OCI-LY1 (cell line): ENCODE measurements around the gene RPS6KL1.

ENCODE experiments used
- H2AFZ ChIP-seq: fragments of 200-600 bp; sonication (generic), shearing (Covaris generic); 2 replicates; pipeline ENCODE4 v1.6.0; 2014; ENCODE audit warnings: antibody characterized with exemption, mild to moderate bottlenecking, low read length
- H3F3A ChIP-seq: fragments of 200-600 bp; sonication (generic), shearing (Covaris generic); 2 replicates; pipeline ENCODE4 v1.6.0; 2014; ENCODE audit warnings: mild to moderate bottlenecking, antibody characterized with exemption, low read length, moderate library complexity; ENCODE audit not compliant: insufficient read depth
- H3K27ac ChIP-seq: fragments of 200-600 bp; sonication (generic); 2 replicates; pipeline ENCODE4 v1.5.1; 2014; ENCODE audit warnings: low read length, mixed run types, mild to moderate bottlenecking, low read depth; ENCODE audit not compliant: poor library complexity, severe bottlenecking
- H3K27me3 ChIP-seq: fragments of 200-600 bp; sonication (generic); 2 replicates; pipeline ENCODE4 v1.6.0; 2014; ENCODE audit warnings: antibody characterized with exemption, mild to moderate bottlenecking, low read length, moderate library complexity; ENCODE audit not compliant: insufficient read depth
- H3K36me3 ChIP-seq: fragments of 200-600 bp; sonication (generic); 2 replicates; pipeline ENCODE4 v1.6.1; 2014; ENCODE audit warnings: mild to moderate bottlenecking, antibody characterized with exemption, low read length, moderate library complexity, mixed read lengths; ENCODE audit not compliant: insufficient read depth
- H3K4me1 ChIP-seq: fragments of 200-600 bp; sonication (generic); 2 replicates; pipeline ENCODE4 v1.5.1; 2014; ENCODE audit warnings: mild to moderate bottlenecking, low read length, moderate library complexity; ENCODE audit not compliant: insufficient read depth, severe bottlenecking
- H3K4me2 ChIP-seq: fragments of 200-600 bp; sonication (generic), shearing (Covaris generic); 2 replicates; pipeline ENCODE4 v1.6.1; 2014; ENCODE audit warnings: low read length
- H3K4me3 ChIP-seq: fragments of 200-600 bp; sonication (generic); 2 replicates; pipeline ENCODE4 v1.5.1; 2014; ENCODE audit warnings: low read length, low read depth, mild to moderate bottlenecking, mixed read lengths; ENCODE audit not compliant: poor library complexity, severe bottlenecking
- H3K79me2 ChIP-seq: fragments of 200-600 bp; shearing (Covaris generic); 2 replicates; pipeline ENCODE4 v1.6.1; 2016; ENCODE audit warnings: mixed run types, low read length, mixed read lengths; ENCODE audit not compliant: insufficient read depth
- H3K9ac ChIP-seq: fragments of 200-600 bp; sonication (generic), shearing (Covaris generic); 2 replicates; pipeline ENCODE4 v1.6.1; 2014; ENCODE audit warnings: mild to moderate bottlenecking, low read length, mixed read lengths
- H3K9me2 ChIP-seq: fragments of 200-600 bp; sonication (generic), shearing (Covaris generic); 2 replicates; pipeline ENCODE4 v1.6.1; 2014; ENCODE audit warnings: low read depth, mild to moderate bottlenecking, low read length, mixed read lengths
- H3K9me3 ChIP-seq: fragments of 200-600 bp; shearing (Covaris generic); 2 replicates; pipeline ENCODE4 v1.6.1; 2014; ENCODE audit warnings: low read length, mixed read lengths
- H4K20me1 ChIP-seq: fragments of 200-600 bp; sonication (generic), shearing (Covaris generic); 2 replicates; pipeline ENCODE4 v1.6.0; 2016; ENCODE audit warnings: mild to moderate bottlenecking, low read length; ENCODE audit not compliant: insufficient read depth
- EZH2 ChIP-seq: fragments of 200-600 bp; sonication (generic), shearing (Covaris generic); IDR thresholded peaks from 2 replicates; pipeline ENCODE4 v1.8.0; 2017; ENCODE audit warnings: borderline replicate concordance, mixed run types, mild to moderate bottlenecking, antibody characterized with exemption, low read length, moderate library complexity, mixed read lengths
- TF ChIP-seq, protein P1 (sequence below): fragments of 200-600 bp; sonication (generic), shearing (Covaris generic); IDR thresholded peaks from 2 replicates; pipeline ENCODE4 v1.5.1; 2017; ENCODE audit warnings: mild to moderate bottlenecking, antibody characterized with exemption, low read length, moderate library complexity, mixed read lengths

The RPS6KL1 gene

DNA sequence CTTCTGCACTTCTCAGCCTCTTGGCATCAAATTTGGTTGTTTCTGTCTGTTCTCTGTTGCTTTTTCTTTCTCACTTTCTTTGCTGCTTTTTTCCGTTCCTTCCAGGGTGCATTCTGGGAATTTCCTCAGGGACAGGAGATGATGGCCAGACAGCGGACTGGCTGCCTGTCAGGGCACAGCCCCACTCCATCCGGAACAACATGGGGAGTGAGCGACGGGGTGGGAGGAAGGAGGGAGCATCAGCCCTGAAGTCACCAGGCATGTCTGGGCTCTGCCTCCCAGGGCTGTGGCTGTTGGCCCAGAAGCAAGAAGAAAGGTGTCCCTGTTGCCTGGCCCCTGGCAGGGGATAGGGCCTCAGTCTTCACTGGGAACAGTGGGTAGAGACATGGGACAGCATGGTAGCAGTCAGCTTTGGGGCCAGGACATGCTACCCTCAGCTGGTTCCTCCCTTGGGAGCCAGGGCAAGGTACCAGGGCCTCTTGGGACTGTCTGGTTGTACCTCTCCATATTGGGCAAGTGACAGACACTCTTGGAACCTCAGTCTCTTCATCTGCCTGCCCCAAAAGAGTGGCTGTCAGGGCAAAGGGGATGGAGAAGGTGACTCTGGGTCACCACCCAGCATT is 23.7 kb upstream of the RPS6KL1 start:
- Histone ChIP-seq H3K27ac (no peak overlapping the region), H3F3A (no peaks in the 10 kb centered on the region), H3K4me1 (peaks cover 30% of the 10 kb centered on the region), H3K9me3 (no peaks in the 10 kb centered on the region), H3K36me3 (no peaks in the 10 kb centered on the region), H3K9me2 (no peaks in the 10 kb centered on the region), H3K9ac (no peak overlapping the region), H3K79me2 (no peaks in the 10 kb centered on the region), H2AFZ (no peak overlapping the region), H4K20me1 (no peaks in the 10 kb centered on the region), H3K4me3 (no peak overlapping the region), H3K27me3 (no peaks in the 10 kb centered on the region), H3K4me2 (peak overlapping the region; percentile 49; the same call in 1 of the 2 replicates)
- TF ChIP-seq EZH2: no peak
- TF ChIP-seq, protein P1, sequence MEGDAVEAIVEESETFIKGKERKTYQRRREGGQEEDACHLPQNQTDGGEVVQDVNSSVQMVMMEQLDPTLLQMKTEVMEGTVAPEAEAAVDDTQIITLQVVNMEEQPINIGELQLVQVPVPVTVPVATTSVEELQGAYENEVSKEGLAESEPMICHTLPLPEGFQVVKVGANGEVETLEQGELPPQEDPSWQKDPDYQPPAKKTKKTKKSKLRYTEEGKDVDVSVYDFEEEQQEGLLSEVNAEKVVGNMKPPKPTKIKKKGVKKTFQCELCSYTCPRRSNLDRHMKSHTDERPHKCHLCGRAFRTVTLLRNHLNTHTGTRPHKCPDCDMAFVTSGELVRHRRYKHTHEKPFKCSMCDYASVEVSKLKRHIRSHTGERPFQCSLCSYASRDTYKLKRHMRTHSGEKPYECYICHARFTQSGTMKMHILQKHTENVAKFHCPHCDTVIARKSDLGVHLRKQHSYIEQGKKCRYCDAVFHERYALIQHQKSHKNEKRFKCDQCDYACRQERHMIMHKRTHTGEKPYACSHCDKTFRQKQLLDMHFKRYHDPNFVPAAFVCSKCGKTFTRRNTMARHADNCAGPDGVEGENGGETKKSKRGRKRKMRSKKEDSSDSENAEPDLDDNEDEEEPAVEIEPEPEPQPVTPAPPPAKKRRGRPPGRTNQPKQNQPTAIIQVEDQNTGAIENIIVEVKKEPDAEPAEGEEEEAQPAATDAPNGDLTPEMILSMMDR: no peak; the same call in 1 of the 2 replicates

DNA sequence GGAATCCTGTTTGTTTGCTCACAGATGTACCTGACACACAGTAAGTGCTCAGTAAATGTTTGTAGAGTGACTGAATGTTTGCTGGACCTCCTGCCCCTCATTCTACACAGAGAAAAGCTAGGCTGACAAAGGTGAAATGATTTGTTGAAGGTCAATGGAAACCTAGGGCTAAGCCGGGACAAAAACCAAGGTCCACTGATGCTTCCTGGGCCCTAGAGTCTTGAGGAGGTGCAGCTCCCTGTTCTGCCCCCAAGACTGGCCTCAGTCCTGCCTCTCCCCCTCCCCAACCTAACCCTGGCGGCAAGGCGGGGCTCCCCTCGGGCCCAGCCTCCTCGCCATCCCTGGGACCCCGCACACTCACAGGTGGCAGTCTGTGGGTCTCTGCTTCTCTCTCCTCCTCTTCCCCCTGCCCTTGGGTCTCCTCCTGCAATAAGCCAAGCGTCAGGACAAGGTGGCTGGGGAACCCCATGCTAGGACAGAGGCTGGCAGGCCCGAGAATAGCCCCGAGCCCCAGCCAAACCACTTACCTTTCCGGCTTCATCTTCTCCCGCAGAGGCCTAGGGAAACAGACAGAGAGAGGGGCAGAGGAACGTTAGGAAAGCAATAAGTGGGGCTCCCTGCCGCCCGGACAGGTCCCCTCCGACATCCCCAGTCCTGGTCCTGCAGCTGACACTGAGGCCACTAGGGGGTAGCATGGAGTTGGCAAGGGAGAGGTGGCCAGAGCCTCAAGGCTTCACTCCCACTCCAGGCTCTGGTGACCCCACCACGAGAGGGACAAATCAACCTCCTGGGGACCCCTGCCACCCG is 23.0 kb upstream of the RPS6KL1 start:
- Histone ChIP-seq H3K9ac (no peak overlapping the region; the same call in 1 of the 2 replicates), H2AFZ (no peak overlapping the region), H3K27ac (no peak overlapping the region), H3K27me3 (no peaks in the 10 kb centered on the region), H3K9me2 (no peaks in the 10 kb centered on the region), H3K79me2 (no peaks in the 10 kb centered on the region), H3F3A (no peaks in the 10 kb centered on the region), H3K36me3 (no peaks in the 10 kb centered on the region), H3K4me3 (peak overlapping the region; percentile 42), H3K9me3 (no peaks in the 10 kb centered on the region), H4K20me1 (no peaks in the 10 kb centered on the region), H3K4me1 (peaks cover 37% of the 10 kb centered on the region), H3K4me2 (peak overlapping the region; percentile 49)
- TF ChIP-seq, protein P1: peak; percentile 93
- no peak for TF ChIP-seq EZH2

GRCh38 chr14:74945261-74945851 is 22.3 kb upstream of the RPS6KL1 start:
- peaks cover 44% of the 10 kb centered on the region for H3K4me1 ChIP-seq
- H3K4me2 ChIP-seq: no peak overlapping the region
- no peaks in the 10 kb centered on the region for H3F3A ChIP-seq
- H3K36me3 ChIP-seq: no peaks in the 10 kb centered on the region
- H3K9me2 ChIP-seq: no peaks in the 10 kb centered on the region
- no peaks in the 10 kb centered on the region for H3K79me2 ChIP-seq
- H2AFZ ChIP-seq: no peak overlapping the region
- H3K4me3 ChIP-seq: no peak overlapping the region
- H3K27ac ChIP-seq: no peak overlapping the region
- no peak for TF ChIP-seq EZH2
- TF ChIP-seq, protein P1: peak; percentile 78
- H3K9ac ChIP-seq: no peak overlapping the region
- H4K20me1 ChIP-seq: no peaks in the 10 kb centered on the region
- no peaks in the 10 kb centered on the region for H3K27me3 ChIP-seq
- H3K9me3 ChIP-seq: no peaks in the 10 kb centered on the region
